Measurements from ENCODE around the gene C19orf44. TPM values are rescaled to one million over a fixed set of nuclear protein-coding genes. Genes with fewer than 3 reads are reported as not detected.

Gene C19orf44
- total RNA-seq, 1 donor from 2014 or later, result 13.2 TPM

DNA sequence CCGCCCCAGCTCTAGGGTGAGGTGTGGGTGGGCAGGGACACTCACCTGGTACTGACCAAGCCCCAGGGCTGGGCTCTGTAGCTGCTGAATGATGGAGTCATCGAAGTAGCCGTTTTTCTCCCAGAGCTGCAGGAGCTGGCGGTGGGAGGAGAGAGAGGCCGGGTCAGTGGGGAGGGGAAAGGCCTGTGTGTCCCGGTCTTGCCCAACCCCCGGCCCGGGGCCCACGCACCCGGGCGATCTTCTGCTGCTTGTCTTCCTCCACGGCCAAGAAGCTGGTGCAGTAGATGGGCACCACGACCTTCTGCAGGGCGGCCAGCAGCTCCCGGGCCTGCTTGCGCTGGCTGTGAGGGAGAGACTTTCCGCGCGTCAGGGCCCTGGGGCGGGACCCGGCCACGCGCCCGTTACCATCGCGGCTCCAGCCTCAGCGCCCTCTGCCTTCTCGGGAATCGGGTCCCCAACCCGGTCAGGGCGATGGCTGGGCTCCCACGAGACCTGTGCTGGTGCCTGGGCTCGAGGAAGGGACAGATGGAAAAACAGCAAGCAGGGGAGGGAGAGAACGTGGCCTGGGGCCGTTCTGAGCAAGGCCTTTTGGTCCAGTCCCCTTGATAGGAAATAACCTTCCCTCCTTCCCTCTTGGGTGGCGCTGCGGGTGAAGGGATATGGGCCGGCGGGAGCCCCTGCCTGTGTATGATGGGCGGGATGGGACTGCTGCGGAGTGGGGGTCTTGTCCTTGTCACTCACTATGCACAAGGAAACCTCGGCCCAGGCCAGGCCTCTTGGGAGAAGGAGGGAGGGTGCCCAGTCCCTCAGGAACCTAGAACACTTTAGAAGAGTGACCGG lies 34.6 kb downstream of the C19orf44 start:
- Histone ChIP-seq H3K27me3 (no peaks in the 10 kb centered on the region), H3K9me3 (ENCODE audit: low read depth) (no peaks in the 10 kb centered on the region), H4K20me1 (ENCODE audit: low read depth) (peaks cover 14% of the 10 kb centered on the region), H3K4me3 (no peak overlapping the region), H2AFZ (replicated peaks) (no peak overlapping the region), H3K36me3 (no peaks in the 10 kb centered on the region), H3K79me2 (ENCODE audit: low read depth) (peaks cover 3% of the 10 kb centered on the region), H3K9ac (no peak overlapping the region), H3K27ac (no peak overlapping the region), H3K4me1 (no peaks in the 10 kb centered on the region), H3F3A (ENCODE audit: low read depth) (no peaks in the 10 kb centered on the region), H3K4me2 (no peak overlapping the region)
- Mint-ChIP-seq H3K27me3 (ENCODE audit: insufficient read depth, low read depth) (peaks cover 2% of the 10 kb centered on the region), H3K9me3 (no peaks in the 10 kb centered on the region), H3K36me3 (peaks cover 17% of the 10 kb centered on the region), H3K4me3 (no peak overlapping the region), H3K4me1 (no peaks in the 10 kb centered on the region), H3K27ac (no peak overlapping the region)
- DNase-seq (ENCODE audit: low spot score), result no peak
- TF ChIP-seq, protein P1, sequence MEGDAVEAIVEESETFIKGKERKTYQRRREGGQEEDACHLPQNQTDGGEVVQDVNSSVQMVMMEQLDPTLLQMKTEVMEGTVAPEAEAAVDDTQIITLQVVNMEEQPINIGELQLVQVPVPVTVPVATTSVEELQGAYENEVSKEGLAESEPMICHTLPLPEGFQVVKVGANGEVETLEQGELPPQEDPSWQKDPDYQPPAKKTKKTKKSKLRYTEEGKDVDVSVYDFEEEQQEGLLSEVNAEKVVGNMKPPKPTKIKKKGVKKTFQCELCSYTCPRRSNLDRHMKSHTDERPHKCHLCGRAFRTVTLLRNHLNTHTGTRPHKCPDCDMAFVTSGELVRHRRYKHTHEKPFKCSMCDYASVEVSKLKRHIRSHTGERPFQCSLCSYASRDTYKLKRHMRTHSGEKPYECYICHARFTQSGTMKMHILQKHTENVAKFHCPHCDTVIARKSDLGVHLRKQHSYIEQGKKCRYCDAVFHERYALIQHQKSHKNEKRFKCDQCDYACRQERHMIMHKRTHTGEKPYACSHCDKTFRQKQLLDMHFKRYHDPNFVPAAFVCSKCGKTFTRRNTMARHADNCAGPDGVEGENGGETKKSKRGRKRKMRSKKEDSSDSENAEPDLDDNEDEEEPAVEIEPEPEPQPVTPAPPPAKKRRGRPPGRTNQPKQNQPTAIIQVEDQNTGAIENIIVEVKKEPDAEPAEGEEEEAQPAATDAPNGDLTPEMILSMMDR (IDR thresholded peaks at IDR 0.05), result no peak
- TF ChIP-seq EZH2phosphoT487 (IDR thresholded peaks at IDR 0.05) (no peak), EZH2 (IDR thresholded peaks at IDR 0.05) (no peak)

DNA sequence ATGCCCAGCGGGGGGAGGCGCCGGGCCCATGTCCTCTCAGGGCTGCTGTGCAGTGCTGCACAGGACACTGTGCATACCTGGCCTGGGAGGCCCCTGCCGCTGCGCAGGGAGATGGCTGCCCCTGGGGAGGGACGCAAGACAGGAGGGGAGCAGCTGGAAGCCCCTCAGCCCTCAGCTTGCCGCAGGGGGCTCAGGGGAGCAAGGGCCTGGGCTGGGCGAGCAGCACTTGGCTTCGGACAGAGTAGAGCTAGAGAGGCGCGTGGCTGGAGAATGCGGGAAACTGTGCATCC lies 35.1 kb downstream of the C19orf44 start:
- no peak overlapping the region for H3K4me2 ChIP-seq
- H3K4me3 Mint-ChIP-seq, result no peak overlapping the region

DNA sequence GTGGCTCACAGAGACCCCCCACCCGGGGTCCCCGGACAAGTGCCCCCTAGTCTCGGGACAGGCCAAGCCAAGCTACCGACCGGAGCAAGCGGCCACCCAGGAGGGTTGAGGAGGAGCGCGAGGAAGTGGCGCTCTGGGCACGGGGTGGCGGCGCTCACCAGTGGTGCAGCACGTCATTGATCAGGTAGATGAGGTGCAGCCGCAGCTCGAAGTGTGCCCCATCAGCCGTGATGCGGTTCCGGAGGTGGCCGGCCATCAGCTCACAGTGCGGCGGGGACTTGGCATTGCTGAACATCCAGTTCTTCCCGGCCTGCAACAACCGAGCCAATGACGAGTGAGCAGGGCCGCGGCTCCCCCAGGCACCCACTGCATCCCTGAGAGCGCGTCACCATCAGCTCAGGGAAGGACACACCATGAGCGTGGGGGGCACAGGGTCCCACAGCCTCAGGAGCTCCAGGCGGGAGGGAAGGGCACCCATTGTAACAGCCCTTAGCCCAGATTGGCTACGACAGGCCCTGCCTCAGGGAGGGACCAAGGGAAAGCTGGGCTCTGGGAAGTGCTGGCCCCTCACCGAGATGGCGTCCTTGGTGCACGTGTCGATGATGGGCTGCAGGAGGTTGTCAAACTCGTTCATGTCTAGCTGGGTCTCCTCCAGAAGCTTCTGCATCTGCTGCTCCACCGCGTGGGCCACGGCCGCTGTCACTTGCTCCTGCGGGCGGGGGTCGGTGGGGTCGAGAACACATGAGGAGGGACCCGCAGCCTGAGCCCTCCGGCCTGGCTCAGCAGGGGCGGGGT lies 36.4 kb downstream of the C19orf44 start:
- DNase-seq (ENCODE audit: low spot score), result no peak
- TF ChIP-seq, protein P1 (IDR thresholded peaks at IDR 0.05), result no peak
- TF ChIP-seq EZH2phosphoT487 (IDR thresholded peaks at IDR 0.05) (no peak), EZH2 (IDR thresholded peaks at IDR 0.05) (no peak)
- Mint-ChIP-seq H3K4me1 (no peaks in the 10 kb centered on the region), H3K9me3 (no peaks in the 10 kb centered on the region), H3K27me3 (ENCODE audit: insufficient read depth, low read depth) (peaks cover 2% of the 10 kb centered on the region), H3K4me3 (no peak overlapping the region), H3K27ac (no peak overlapping the region), H3K36me3 (peaks cover 24% of the 10 kb centered on the region)
- Histone ChIP-seq H3F3A (ENCODE audit: low read depth) (no peaks in the 10 kb centered on the region), H3K79me2 (ENCODE audit: low read depth) (peaks cover 22% of the 10 kb centered on the region), H3K9me3 (ENCODE audit: low read depth) (no peaks in the 10 kb centered on the region), H3K27ac (no peak overlapping the region), H3K4me1 (no peaks in the 10 kb centered on the region), H3K36me3 (no peaks in the 10 kb centered on the region), H4K20me1 (ENCODE audit: low read depth) (peaks cover 32% of the 10 kb centered on the region), H3K27me3 (no peaks in the 10 kb centered on the region), H2AFZ (replicated peaks) (no peak overlapping the region), H3K4me3 (no peak overlapping the region), H3K9ac (no peak overlapping the region), H3K4me2 (no peak overlapping the region)

More for the DNA sequence above, 35.1 kb downstream of the C19orf44 start:
- DNase-seq (ENCODE audit: low spot score), result no peak
- TF ChIP-seq EZH2phosphoT487 (IDR thresholded peaks at IDR 0.05), result no peak
- TF ChIP-seq, protein P1 (IDR thresholded peaks at IDR 0.05), result no peak
- no peak for TF ChIP-seq EZH2 (IDR thresholded peaks at IDR 0.05)
- Histone ChIP-seq H3K4me3 (no peak overlapping the region), H3K27me3 (no peaks in the 10 kb centered on the region), H3K27ac (no peak overlapping the region), H3F3A (ENCODE audit: low read depth) (no peaks in the 10 kb centered on the region), H3K79me2 (ENCODE audit: low read depth) (peaks cover 9% of the 10 kb centered on the region), H3K4me1 (no peaks in the 10 kb centered on the region), H2AFZ (replicated peaks) (no peak overlapping the region), H3K9ac (no peak overlapping the region), H4K20me1 (ENCODE audit: low read depth) (peaks cover 20% of the 10 kb centered on the region), H3K36me3 (no peaks in the 10 kb centered on the region), H3K9me3 (ENCODE audit: low read depth) (no peaks in the 10 kb centered on the region)
- Mint-ChIP-seq H3K27me3 (ENCODE audit: insufficient read depth, low read depth) (peaks cover 2% of the 10 kb centered on the region), H3K27ac (no peak overlapping the region), H3K36me3 (peaks cover 21% of the 10 kb centered on the region), H3K4me1 (no peaks in the 10 kb centered on the region), H3K9me3 (no peaks in the 10 kb centered on the region)
